SJCRH30 (cell line): ENCODE measurements around the gene MAPT. TPM values are rescaled to one million over a fixed set of nuclear protein-coding genes. Genes with fewer than 3 reads are reported as not detected.

Source experiments
- DNase-seq, 2 experiments: peaks; one replicate each; pipeline ENCODE4 v3.0.0-alpha.2; 2015 to 2020
- H3K27ac ChIP-seq: fragments of 250-450 bp; sonication (Bioruptor Pico); 2 replicates; pipeline ENCODE4 v1.5.1; 2020; ENCODE audit warnings: mild to moderate bottlenecking, moderate library complexity
- H3K27me3 ChIP-seq: fragments of 250-450 bp; sonication (Bioruptor Pico); 2 replicates; pipeline ENCODE4 v1.5.1; 2020; ENCODE audit warnings: mild to moderate bottlenecking, moderate library complexity
- H3K36me3 ChIP-seq: fragments of 250-450 bp; sonication (Bioruptor Pico); 2 replicates; pipeline ENCODE4 v1.5.1; 2020; ENCODE audit warnings: mild to moderate bottlenecking, moderate library complexity
- H3K4me1 ChIP-seq: fragments of 250-450 bp; sonication (Bioruptor Pico); 2 replicates; pipeline ENCODE4 v1.5.1; 2020; ENCODE audit warnings: mild to moderate bottlenecking, moderate library complexity
- H3K4me3 ChIP-seq: fragments of 250-450 bp; sonication (Bioruptor Pico); 2 replicates; pipeline ENCODE4 v1.5.1; 2020; ENCODE audit warnings: mild to moderate bottlenecking, moderate library complexity
- H3K9me3 ChIP-seq: fragments of 250-450 bp; sonication (Bioruptor Pico); replicated peaks from 2 replicates; pipeline ENCODE4 v1.5.1; 2020; ENCODE audit warnings: mild to moderate bottlenecking, moderate library complexity
- total RNA-seq: library from RNA; depleted of rRNA; stranded (reverse); fragments of >200 nt; shearing (Covaris generic); gene quantifications from 2 replicates; pipeline ENCODE4 v1.2.3, GENCODE V29; 2014

The MAPT gene
- total RNA-seq, 1 experiment from 2014 or later: 1.8 TPM

GRCh38 chr17:46023783-46024388, 129.5 kb downstream of the MAPT start:
- no peaks in the 10 kb centered on the region for H3K27me3 ChIP-seq
- DNase-seq: no peak
- no peak overlapping the region for H3K27ac ChIP-seq
- no peaks in the 10 kb centered on the region for H3K4me1 ChIP-seq
- H3K36me3 ChIP-seq: peaks cover 5% of the 10 kb centered on the region; the same call in 1 of the 2 replicates
- no peaks in the 10 kb centered on the region for H3K9me3 ChIP-seq
- no peak overlapping the region for H3K4me3 ChIP-seq

- Histone ChIP-seq H3K36me3 (peaks cover 6% of the 10 kb centered on the region; the same call in 1 of the 2 replicates), H3K4me3 (no peak overlapping the region), H3K27ac (no peak overlapping the region), H3K9me3 (no peaks in the 10 kb centered on the region), H3K27me3 (no peaks in the 10 kb centered on the region), H3K4me1 (no peaks in the 10 kb centered on the region)
- DNase-seq: no peak
These were observed 130.2 kb downstream of the MAPT start for GRCh38 chr17:46024590-46024989.

- Histone ChIP-seq H3K36me3 (peaks cover 6% of the 10 kb centered on the region; the same call in 1 of the 2 replicates), H3K9me3 (no peaks in the 10 kb centered on the region), H3K4me1 (no peaks in the 10 kb centered on the region), H3K27ac (no peak overlapping the region), H3K27me3 (no peaks in the 10 kb centered on the region), H3K4me3 (no peak overlapping the region)
- no peak for DNase-seq
These were observed 130.7 kb downstream of the MAPT start for GRCh38 chr17:46025060-46025459.

- Histone ChIP-seq H3K4me3 (no peak overlapping the region), H3K27ac (no peak overlapping the region), H3K27me3 (no peaks in the 10 kb centered on the region), H3K9me3 (no peaks in the 10 kb centered on the region), H3K4me1 (no peaks in the 10 kb centered on the region), H3K36me3 (peaks cover 6% of the 10 kb centered on the region; the same call in 1 of the 2 replicates)
- DNase-seq: no peak
These were observed 131.3 kb downstream of the MAPT start for GRCh38 chr17:46025510-46026165.

- Histone ChIP-seq H3K36me3 (peaks cover 10% of the 10 kb centered on the region; the same call in 1 of the 2 replicates), H3K27ac (no peak overlapping the region)
These were observed 132.1 kb downstream of the MAPT start for GRCh38 chr17:46026166-46027047.

GRCh38 chr17:46027048-46027975, 133.0 kb downstream of the MAPT start:
- Histone ChIP-seq H3K27me3 (no peaks in the 10 kb centered on the region), H3K4me1 (no peaks in the 10 kb centered on the region), H3K9me3 (no peaks in the 10 kb centered on the region), H3K4me3 (no peak overlapping the region), H3K27ac (no peak overlapping the region), H3K36me3 (peaks cover 19% of the 10 kb centered on the region; the same call in 1 of the 2 replicates)
- no peak for DNase-seq

More at GRCh38 chr17:46026166-46027047, 132.1 kb downstream of the MAPT start:
- Histone ChIP-seq H3K4me3 (no peak overlapping the region), H3K4me1 (no peaks in the 10 kb centered on the region), H3K9me3 (no peaks in the 10 kb centered on the region), H3K27me3 (no peaks in the 10 kb centered on the region)
- no peak for DNase-seq

- Histone ChIP-seq H3K27ac (no peak overlapping the region), H3K9me3 (no peaks in the 10 kb centered on the region), H3K4me1 (no peaks in the 10 kb centered on the region), H3K27me3 (no peaks in the 10 kb centered on the region), H3K4me3 (no peak overlapping the region), H3K36me3 (peaks cover 24% of the 10 kb centered on the region; the same call in 1 of the 2 replicates)
- no peak for DNase-seq
These were observed 133.6 kb downstream of the MAPT start for GRCh38 chr17:46027976-46028325.

- Histone ChIP-seq H3K36me3 (peaks cover 28% of the 10 kb centered on the region), H3K9me3 (no peaks in the 10 kb centered on the region), H3K27ac (no peak overlapping the region), H3K4me3 (no peak overlapping the region), H3K4me1 (no peaks in the 10 kb centered on the region), H3K27me3 (no peaks in the 10 kb centered on the region)
- DNase-seq: no peak
These were observed 134.0 kb downstream of the MAPT start for GRCh38 chr17:46028374-46028773.

GRCh38 chr17:46028981-46029565, 134.7 kb downstream of the MAPT start:
- H3K4me3 ChIP-seq: no peak overlapping the region
- H3K27me3 ChIP-seq: no peaks in the 10 kb centered on the region
- no peak overlapping the region for H3K27ac ChIP-seq
- no peaks in the 10 kb centered on the region for H3K9me3 ChIP-seq
- no peaks in the 10 kb centered on the region for H3K4me1 ChIP-seq
- peaks cover 35% of the 10 kb centered on the region for H3K36me3 ChIP-seq
- no peak for DNase-seq

- Histone ChIP-seq H3K4me3 (no peak overlapping the region), H3K36me3 (peaks cover 41% of the 10 kb centered on the region), H3K9me3 (no peaks in the 10 kb centered on the region), H3K27me3 (no peaks in the 10 kb centered on the region), H3K4me1 (no peaks in the 10 kb centered on the region), H3K27ac (no peak overlapping the region)
- no peak for DNase-seq
These were observed 135.3 kb downstream of the MAPT start for GRCh38 chr17:46029627-46030026.

GRCh38 chr17:46030752-46031151, 136.4 kb downstream of the MAPT start:
- H3K27me3 ChIP-seq: no peaks in the 10 kb centered on the region
- H3K4me3 ChIP-seq: no peak overlapping the region
- H3K9me3 ChIP-seq: no peaks in the 10 kb centered on the region
- no peak for DNase-seq
- H3K4me1 ChIP-seq: no peaks in the 10 kb centered on the region
- H3K36me3 ChIP-seq: peaks cover 52% of the 10 kb centered on the region
- H3K27ac ChIP-seq: no peak overlapping the region

- Histone ChIP-seq H3K27me3 (no peaks in the 10 kb centered on the region), H3K27ac (no peak overlapping the region), H3K9me3 (no peaks in the 10 kb centered on the region), H3K4me3 (no peak overlapping the region), H3K4me1 (no peaks in the 10 kb centered on the region), H3K36me3 (peaks cover 57% of the 10 kb centered on the region)
- DNase-seq: no peak
These were observed 137.1 kb downstream of the MAPT start for GRCh38 chr17:46031440-46031839.

GRCh38 chr17:46031920-46032319, 137.6 kb downstream of the MAPT start:
- H3K36me3 ChIP-seq: peaks cover 62% of the 10 kb centered on the region
- no peaks in the 10 kb centered on the region for H3K9me3 ChIP-seq
- H3K4me1 ChIP-seq: no peaks in the 10 kb centered on the region
- no peak for DNase-seq
- H3K4me3 ChIP-seq: no peak overlapping the region
- no peaks in the 10 kb centered on the region for H3K27me3 ChIP-seq
- no peak overlapping the region for H3K27ac ChIP-seq

GRCh38 chr17:46032909-46033308, 138.6 kb downstream of the MAPT start:
- H3K36me3 ChIP-seq: peaks cover 68% of the 10 kb centered on the region

More at GRCh38 chr17:46032909-46033308, 138.6 kb downstream of the MAPT start:
- no peak overlapping the region for H3K27ac ChIP-seq
- H3K9me3 ChIP-seq: no peaks in the 10 kb centered on the region
- no peaks in the 10 kb centered on the region for H3K27me3 ChIP-seq
- no peaks in the 10 kb centered on the region for H3K4me1 ChIP-seq
- H3K4me3 ChIP-seq: no peak overlapping the region
- DNase-seq: no peak
